CD4-positive, alpha-beta memory T cell (primary cell): Measurements from ENCODE around the gene METTL23. TPM values are rescaled to one million over a fixed set of nuclear protein-coding genes. Genes with fewer than 3 reads are reported as not detected.

ENCODE experiments used
- CTCF ChIA-PET: fragments of 350-600 bp; sonication (Branson Sonifier 250); formaldehyde crosslinking; loops from one replicate; lab custom pipeline; 2021; ENCODE audit warnings: inconsistent platforms; ENCODE audit not compliant: partially characterized antibody; lab: Charles Lee
- POLR2A ChIA-PET: fragments of 350-600 bp; sonication (Branson Sonifier 250); formaldehyde crosslinking; loops from one replicate; lab custom pipeline; 2021; ENCODE audit not compliant: partially characterized antibody; lab: Charles Lee
- DNase-seq, 5 donors: peaks; one replicate each; pipeline versions ENCODE4 v3.0.0 to v3.0.0-alpha.2; 2020 to 2022; ENCODE audit warnings: mixed read lengths in 1 of 5
- H3K27ac ChIP-seq: one replicate; pipeline ENCODE4 v1.7.0; 2013; ENCODE audit warnings: low read depth, low read length
- H3K27me3 ChIP-seq: 2 replicates; pipeline ENCODE4 v1.7.0; 2013; ENCODE audit warnings: mild to moderate bottlenecking, low read length, moderate library complexity; ENCODE audit not compliant: insufficient read depth
- H3K36me3 ChIP-seq: 2 replicates; pipeline ENCODE4 v1.7.0; 2013; ENCODE audit warnings: mild to moderate bottlenecking, low read length, moderate library complexity; ENCODE audit not compliant: insufficient read depth
- H3K4me1 ChIP-seq: 2 replicates; pipeline ENCODE4 v1.7.0; 2013; ENCODE audit warnings: mild to moderate bottlenecking, low read length, moderate library complexity; ENCODE audit not compliant: insufficient read depth
- H3K4me3 ChIP-seq, 2 donors: one replicate each; pipeline ENCODE4 v1.7.0; 2013; ENCODE audit warnings: low read length in 2 of 2, mild to moderate bottlenecking in 1 of 2
- H3K9me3 ChIP-seq, 2 donors: one replicate each; pipeline ENCODE4 v1.7.0; 2013; ENCODE audit warnings: low read length in 2 of 2, control low read depth in 1 of 2; ENCODE audit not compliant: control insufficient read depth in 1 of 2
- H3K27ac Mint-ChIP-seq, 7 donors: one replicate each; pipeline ENCODE4 v1.8.0; 2020 to 2021; ENCODE audit warnings: mixed read lengths in 7 of 7, mild to moderate bottlenecking in 6 of 7, inconsistent platforms in 3 of 7, moderate library complexity in 3 of 7
- H3K27me3 Mint-ChIP-seq, 2 donors: one replicate each; pipeline ENCODE4 v1.8.0; 2020 to 2021; ENCODE audit warnings: mixed read lengths in 2 of 2
- H3K36me3 Mint-ChIP-seq, 2 donors: one replicate each; pipeline ENCODE4 v1.8.0; 2020 to 2021; ENCODE audit warnings: mixed read lengths in 2 of 2, inconsistent platforms in 1 of 2, mild to moderate bottlenecking in 1 of 2
- H3K4me1 Mint-ChIP-seq, 4 donors: one replicate each; pipeline ENCODE4 v1.8.0; 2020 to 2021; ENCODE audit warnings: mixed read lengths in 4 of 4, mild to moderate bottlenecking in 1 of 4
- H3K4me3 Mint-ChIP-seq, 8 donors: one replicate each; pipeline ENCODE4 v1.8.0; 2020 to 2021; ENCODE audit warnings: mixed read lengths in 8 of 8, mild to moderate bottlenecking in 7 of 8, moderate library complexity in 6 of 8, inconsistent platforms in 3 of 8
- H3K9me3 Mint-ChIP-seq, 8 donors: one replicate each; pipeline ENCODE4 v1.8.0; 2020 to 2021; ENCODE audit warnings: mixed read lengths in 8 of 8, mild to moderate bottlenecking in 5 of 8, inconsistent platforms in 3 of 8, moderate library complexity in 1 of 8
- intact Hi-C: fragments of 100-400 bp; cut with micrococcal nuclease; formaldehyde crosslinking; loops from one replicate; pipeline ENCODE4 v1.15.1; 2023
- microRNA-seq: library from miRNA; unstranded; fragments of <30 nt; microRNA quantifications from one replicate; pipeline ENCODE4 v1.2.0, GENCODE V29; 2021; ENCODE audit warnings: borderline replicate concordance, borderline number of aligned reads, borderline microRNAs expressed, mixed read lengths
- polyA plus RNA-seq, 2 donors: library from polyadenylated mRNA; unstranded; fragments of 300-500 nt; fragmentation: Illumina TruSeq; gene quantifications; one replicate each; pipeline ENCODE4 v1.2.3, GENCODE V29; 2021
- total RNA-seq, 2 experiments: library from RNA; stranded (reverse); gene quantifications; one replicate each; pipeline ENCODE4 v1.2.3, GENCODE V29; 2021

METTL23 gene
- total and polyA plus RNA-seq, 4 experiments from 2014 or later = 75.5 to 156 (median 108) TPM

- intact Hi-C loops = no loop called here
- Histone ChIP-seq H3K27me3 (no peaks in the 10 kb centered on the region), H3K27ac (no peak overlapping the region), H3K36me3 (peaks cover 14% of the 10 kb centered on the region), H3K4me1 (peaks cover under 1% of the 10 kb centered on the region), H3K4me3 (no peak overlapping the region), H3K9me3 (no peaks in the 10 kb centered on the region)
- peak overlapping the region in 2 of 7 donors; percentile 17 to 66 for H3K27ac Mint-ChIP-seq
- no peaks in the 10 kb centered on the region for H3K9me3 Mint-ChIP-seq
- H3K4me3 Mint-ChIP-seq = no peak overlapping the region
- H3K27me3 Mint-ChIP-seq = no peaks in the 10 kb centered on the region
- ChIA-PET POLR2A (interaction anchor here (0.9 to 1.5 kb wide), 2 partner anchors 9 to 54 kb away, joined by 3 to 5 read pairs; partner anchors contain the start of gene METTL23), CTCF (interaction anchor here (0.8 kb wide), 1 partner anchor 67 kb away, joined by 3 read pairs; no protein-coding TSS in a partner anchor)
- DNase-seq = peak in 1 of 5 donors; percentile 8
- peaks cover 24 to 32% of the 10 kb centered on the region in 2 donors for H3K36me3 Mint-ChIP-seq
- H3K4me1 Mint-ChIP-seq = peaks cover 0 to 4% (median under 1%) of the 10 kb centered on the region in 4 donors
Measured at GRCh38 chr17:76781056-76781982, 54.7 kb downstream of the METTL23 start.

DNA sequence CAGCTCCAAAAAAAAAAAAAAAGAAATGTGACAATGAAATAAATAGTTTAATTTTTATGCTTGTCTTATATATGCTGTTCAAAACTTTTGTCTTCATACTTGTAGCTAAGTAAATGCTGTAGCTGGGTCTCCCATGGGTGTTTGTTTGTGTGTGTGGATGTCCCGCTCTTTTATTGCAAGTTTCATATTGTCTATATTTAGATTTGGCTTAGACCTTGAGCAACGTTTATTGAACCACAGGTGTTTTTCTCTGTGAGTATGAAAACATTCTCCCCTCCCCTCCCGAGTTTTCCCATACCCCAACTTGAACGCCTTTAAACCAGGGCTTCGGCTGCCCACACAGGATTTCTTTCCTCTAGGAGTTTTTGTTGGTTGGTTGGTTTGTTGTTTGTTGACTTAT lies 56.5 kb downstream of the METTL23 start:
- Histone ChIP-seq H3K4me3 (no peak overlapping the region), H3K9me3 (no peaks in the 10 kb centered on the region), H3K36me3 (peaks cover 7% of the 10 kb centered on the region), H3K27ac (no peak overlapping the region), H3K4me1 (peaks cover 6% of the 10 kb centered on the region), H3K27me3 (no peaks in the 10 kb centered on the region)
- H3K4me3 Mint-ChIP-seq = no peak overlapping the region
- no peak overlapping the region for H3K27ac Mint-ChIP-seq
- no peaks in the 10 kb centered on the region for H3K9me3 Mint-ChIP-seq
- CTCF ChIA-PET = no interaction called here
- H3K27me3 Mint-ChIP-seq = no peaks in the 10 kb centered on the region
- peaks cover 15 to 24% of the 10 kb centered on the region in 2 donors for H3K36me3 Mint-ChIP-seq
- intact Hi-C loops = no loop called here
- peaks cover 0 to 4% (median 3%) of the 10 kb centered on the region in 4 donors for H3K4me1 Mint-ChIP-seq
- POLR2A ChIA-PET = no interaction called here
- DNase-seq = no peak

Small RNAs within 50 kb of the gene (microRNA-seq; reads per million reads assigned to microRNA genes)
- gene MIR636 = 0.72 reads per million

Other genes starting within 250 kb of the METTL23 start
- 10 to 100 TPM; 50.0 to 62.2 TPM for gene RHBDF2, start 225.4 kb upstream of the METTL23 start, total RNA-seq
- gene RHBDF2, start 225.4 kb upstream of the METTL23 start, polyA plus RNA-seq = 10 to 100 TPM in 1 of 2 donors, 1 to 10 TPM in 1; 5.4 to 15.2 TPM
- not detected for gene CYGB, start 189.1 kb upstream of the METTL23 start, total RNA-seq
- gene CYGB, start 189.1 kb upstream of the METTL23 start, polyA plus RNA-seq = not detected
- not detected for gene PRCD, start 186.8 kb upstream of the METTL23 start, total RNA-seq
- gene PRCD, start 186.8 kb upstream of the METTL23 start, polyA plus RNA-seq = not detected
- 1 to 10 TPM; 3.3 to 3.6 TPM for gene ST6GALNAC2, start 141.0 kb upstream of the METTL23 start, total RNA-seq
- gene ST6GALNAC2, start 141.0 kb upstream of the METTL23 start, polyA plus RNA-seq = 1 to 10 TPM in 1 of 2 donors, under 1 TPM in 1; 0.95 to 2.4 TPM
- gene ST6GALNAC1, start 83.1 kb upstream of the METTL23 start, total RNA-seq = 10 to 100 TPM; 12.7 to 14.6 TPM
- gene ST6GALNAC1, start 83.1 kb upstream of the METTL23 start, polyA plus RNA-seq = 10 to 100 TPM; 14.3 to 45.8 TPM
- gene MXRA7, start 15.9 kb upstream of the METTL23 start, total RNA-seq = 1 to 10 TPM; 6.3 to 9.2 TPM
- gene MXRA7, start 15.9 kb upstream of the METTL23 start, polyA plus RNA-seq = 10 to 100 TPM in 1 of 2 donors, 1 to 10 TPM in 1; 5.3 to 15.0 TPM
- 10 to 100 TPM; 59.4 to 62.1 TPM for gene JMJD6, start 233 bp upstream of the METTL23 start, total RNA-seq
- 10 to 100 TPM; 22.1 to 40.7 TPM for gene JMJD6, start 233 bp upstream of the METTL23 start, polyA plus RNA-seq
- 100 to 1,000 TPM; 327 to 330 TPM for gene SRSF2, start 10.5 kb downstream of the METTL23 start, total RNA-seq
- 100 to 1,000 TPM in 1 of 2 donors, 10 to 100 TPM in 1; 67.6 to 111 TPM for gene SRSF2, start 10.5 kb downstream of the METTL23 start, polyA plus RNA-seq
- 10 to 100 TPM; 32.7 to 37.8 TPM for gene MFSD11, start 11.3 kb downstream of the METTL23 start, total RNA-seq
- gene MFSD11, start 11.3 kb downstream of the METTL23 start, polyA plus RNA-seq = 10 to 100 TPM; 23.1 to 34.7 TPM
- 1 to 10 TPM; 1.8 to 2.4 TPM for gene MGAT5B, start 141.6 kb downstream of the METTL23 start, total RNA-seq
- gene MGAT5B, start 141.6 kb downstream of the METTL23 start, polyA plus RNA-seq = under 1 TPM in 1 of 2 donors, not detected in 1; 0.25 TPM